LNCaP clone FGC (cell line): ENCODE results near the gene CRIP2.

Experiments used
- DNase-seq: peaks from one replicate; pipeline ENCODE4 v3.0.0-alpha.2; 2011; ENCODE audit warnings: low read depth
- H3K4me3 ChIP-seq: 2 replicates; pipeline ENCODE4 v1.5.1; 2011; ENCODE audit warnings: mild to moderate bottlenecking, low read depth, low read length, control low read depth
- CTCF ChIP-seq: IDR thresholded peaks from 2 replicates; pipeline ENCODE4 v1.5.1; 2012; ENCODE audit warnings: mild to moderate bottlenecking; ENCODE audit not compliant: control insufficient read depth, insufficient read depth; ENCODE audit errors: extremely low read depth

Gene CRIP2

GRCh38 chr14:105493921-105494605, 19.4 kb downstream of the CRIP2 start:
- no peak for TF ChIP-seq CTCF
- no peak overlapping the region for H3K4me3 ChIP-seq
- no peak for DNase-seq

- no peak for TF ChIP-seq CTCF
- no peak for DNase-seq
- no peak overlapping the region for H3K4me3 ChIP-seq
Measured at GRCh38 chr14:105494606-105494929, 19.9 kb downstream of the CRIP2 start.

GRCh38 chr14:105495101-105495989, 20.7 kb downstream of the CRIP2 start:
- peak; percentile 44 for DNase-seq
- no peak for TF ChIP-seq CTCF
- H3K4me3 ChIP-seq, result no peak overlapping the region

- no peak overlapping the region for H3K4me3 ChIP-seq
- no peak for TF ChIP-seq CTCF
- no peak for DNase-seq
Measured at GRCh38 chr14:105495990-105496830, 21.6 kb downstream of the CRIP2 start.

- no peak for DNase-seq
- H3K4me3 ChIP-seq, result no peak overlapping the region
- no peak for TF ChIP-seq CTCF
Measured at GRCh38 chr14:105496831-105497591, 22.4 kb downstream of the CRIP2 start.
